NCI-H2196 treated with DMSO at 0.1 percent for 48 hours (cell line): ENCODE data around the gene ZC3H12A.

Source experiments
- DNase-seq: peaks from one replicate; lab custom pipeline; 2025; ENCODE audit not compliant: unreplicated experiment; lab: John Stamatoyannopoulos, UW

The ZC3H12A gene

DNA sequence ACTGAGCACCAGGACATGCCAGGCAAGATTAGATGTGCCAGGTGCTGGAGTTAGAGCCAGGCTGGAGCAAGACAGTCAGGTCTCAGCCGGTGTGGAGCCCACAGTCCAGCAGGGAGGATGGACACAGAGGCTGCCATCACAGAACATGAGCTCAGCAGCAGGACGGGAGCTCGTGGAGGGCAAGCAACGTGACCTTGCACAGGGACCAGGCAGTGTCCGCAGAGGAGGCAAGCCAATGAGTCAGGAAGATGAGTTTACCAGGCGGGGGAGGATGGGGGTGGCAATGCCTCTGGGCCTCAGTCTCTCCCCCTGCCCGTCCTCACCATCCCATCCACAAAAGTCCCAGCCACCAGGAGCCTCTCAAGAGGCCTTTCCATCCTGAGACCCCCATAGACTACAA lies 20.7 kb upstream of the ZC3H12A start:
- DNase-seq = no peak

- no peak for DNase-seq
Observed at GRCh38 chr1:37455516-37455915, 18.9 kb upstream of the ZC3H12A start.

DNA sequence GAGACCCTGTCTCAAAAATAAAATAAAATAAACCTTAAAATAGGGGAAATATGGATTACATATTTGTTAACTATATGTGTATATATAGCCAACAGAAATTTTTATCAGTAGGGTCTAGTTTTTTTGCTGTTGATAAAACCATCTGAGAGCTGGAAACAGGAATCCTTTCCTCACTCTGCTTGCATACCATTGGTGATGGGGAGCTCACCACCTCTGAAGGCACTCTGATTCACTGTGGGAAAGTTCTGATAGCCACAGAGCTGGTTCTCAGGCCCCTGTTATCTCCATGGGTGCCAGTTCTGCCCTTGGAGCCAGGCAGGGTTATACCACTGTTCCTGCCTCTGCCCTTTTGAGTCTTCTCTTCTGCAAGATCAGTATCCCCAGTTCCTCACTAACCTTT lies 17.8 kb upstream of the ZC3H12A start:
- no peak for DNase-seq

GRCh38 chr1:37458551-37458950 lies 15.8 kb upstream of the ZC3H12A start:
- DNase-seq = no peak

- no peak for DNase-seq
Observed at GRCh38 chr1:37461698-37462436, 12.5 kb upstream of the ZC3H12A start.

DNA sequence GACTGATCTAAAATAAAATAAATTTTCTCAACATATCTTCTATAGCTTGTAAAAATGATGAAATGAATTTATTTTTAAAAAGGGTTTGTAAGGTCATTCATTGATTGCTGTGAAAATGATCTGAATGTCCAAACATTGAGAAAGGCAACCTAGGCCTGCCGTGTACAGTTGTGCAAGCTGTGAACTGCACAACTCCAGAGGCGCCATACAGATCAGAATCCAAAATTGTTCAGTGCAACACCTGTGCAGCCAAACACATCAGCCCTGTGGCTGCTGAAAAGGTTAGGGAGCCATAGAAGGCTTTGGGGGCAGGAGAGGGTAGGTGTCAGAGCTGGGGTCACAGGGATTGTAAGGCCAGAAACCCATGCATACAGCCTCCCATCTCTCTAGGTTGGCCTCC lies 9.9 kb upstream of the ZC3H12A start:
- no peak for DNase-seq

GRCh38 chr1:37465593-37466517 lies 8.5 kb upstream of the ZC3H12A start:
- DNase-seq = no peak

DNA sequence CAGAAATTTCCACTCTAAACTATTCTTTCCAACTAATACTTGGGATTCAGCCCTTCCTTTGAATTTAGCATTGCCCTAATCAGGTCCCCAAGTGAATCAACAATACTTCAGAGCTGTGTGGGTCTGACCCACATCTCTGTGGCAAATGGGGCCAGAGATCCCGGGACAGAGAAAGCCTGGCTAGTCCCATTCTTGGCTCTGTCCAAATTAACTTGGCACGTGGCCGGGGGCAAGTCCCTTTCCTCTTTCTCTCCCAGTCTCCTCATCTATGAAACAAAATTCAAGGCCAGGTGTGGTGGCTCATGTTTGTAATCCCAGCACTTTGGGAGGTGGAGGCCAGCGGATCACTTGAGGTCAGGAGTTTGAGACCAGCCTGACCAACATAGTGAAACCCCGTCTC lies 6.3 kb upstream of the ZC3H12A start:
- no peak for DNase-seq

GRCh38 chr1:37469386-37469785 lies 5.0 kb upstream of the ZC3H12A start:
- DNase-seq = no peak

DNA sequence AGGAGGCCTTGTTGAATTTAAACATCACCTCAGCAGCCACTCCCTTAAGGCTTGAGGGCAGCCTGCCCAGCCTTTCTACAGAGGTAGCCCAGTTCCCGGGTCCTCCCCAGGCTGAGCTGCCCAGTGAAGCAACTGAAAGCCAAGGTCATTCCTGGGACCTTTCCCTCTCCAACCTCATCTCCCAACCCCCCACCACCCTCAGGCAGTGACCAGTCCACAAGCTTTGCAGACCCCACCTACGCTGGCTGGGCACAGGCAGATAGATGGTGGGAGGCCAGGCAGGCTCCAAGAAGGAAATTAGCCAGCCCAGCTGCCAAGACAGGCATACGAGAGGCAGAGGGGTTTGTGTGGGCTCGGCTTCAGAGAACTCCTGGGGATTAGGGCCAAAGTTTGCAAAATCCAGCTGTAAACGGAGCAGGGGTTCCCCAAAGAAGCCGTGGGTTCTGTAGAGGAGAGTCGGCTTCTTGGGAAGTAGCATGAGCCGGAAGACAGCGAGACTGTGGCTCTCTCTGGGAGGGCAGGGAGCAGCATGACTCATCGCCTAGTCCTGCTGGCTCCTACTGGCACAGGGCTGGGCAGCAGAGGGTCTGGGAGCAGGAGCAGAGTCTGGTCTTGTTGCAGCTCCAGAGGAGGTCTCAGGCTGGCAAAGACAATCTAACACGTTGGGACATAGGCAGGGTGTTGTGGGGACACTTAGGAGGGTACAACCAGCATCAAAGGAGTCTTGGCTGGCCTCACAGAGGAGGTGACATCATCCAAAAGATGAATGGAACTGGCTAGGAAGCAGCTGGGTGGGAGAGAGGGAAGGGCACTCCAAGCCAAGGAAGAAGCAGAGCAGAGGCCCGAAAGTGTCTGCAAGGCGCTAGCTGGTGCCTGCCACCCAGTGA lies 2.8 kb upstream of the ZC3H12A start:
- DNase-seq = peak; percentile 26

DNA sequence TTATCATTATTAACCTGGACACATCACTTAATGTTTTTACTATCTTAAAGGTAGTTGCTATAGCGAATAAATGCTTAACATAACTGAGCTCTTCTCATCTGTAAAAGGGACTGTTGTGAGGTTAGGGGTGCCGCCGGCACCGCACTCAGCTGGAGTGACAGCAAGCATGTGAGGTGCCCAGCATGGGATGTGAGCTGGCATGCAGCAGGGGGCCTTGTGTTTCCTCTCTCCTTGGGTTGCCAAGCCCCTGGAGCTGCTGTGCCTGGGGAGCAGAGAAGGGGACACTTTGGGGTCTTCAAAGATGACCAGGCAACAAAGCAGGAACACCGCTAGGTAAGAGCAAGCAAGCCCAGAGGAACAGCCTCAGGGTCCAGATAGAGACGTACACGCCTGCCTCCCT lies 2.1 kb upstream of the ZC3H12A start:
- DNase-seq = no peak

GRCh38 chr1:37472994-37473393 lies 1.4 kb upstream of the ZC3H12A start:
- no peak for DNase-seq

GRCh38 chr1:37473431-37474045 lies 842 bp upstream of the ZC3H12A start:
- DNase-seq = no peak

DNA sequence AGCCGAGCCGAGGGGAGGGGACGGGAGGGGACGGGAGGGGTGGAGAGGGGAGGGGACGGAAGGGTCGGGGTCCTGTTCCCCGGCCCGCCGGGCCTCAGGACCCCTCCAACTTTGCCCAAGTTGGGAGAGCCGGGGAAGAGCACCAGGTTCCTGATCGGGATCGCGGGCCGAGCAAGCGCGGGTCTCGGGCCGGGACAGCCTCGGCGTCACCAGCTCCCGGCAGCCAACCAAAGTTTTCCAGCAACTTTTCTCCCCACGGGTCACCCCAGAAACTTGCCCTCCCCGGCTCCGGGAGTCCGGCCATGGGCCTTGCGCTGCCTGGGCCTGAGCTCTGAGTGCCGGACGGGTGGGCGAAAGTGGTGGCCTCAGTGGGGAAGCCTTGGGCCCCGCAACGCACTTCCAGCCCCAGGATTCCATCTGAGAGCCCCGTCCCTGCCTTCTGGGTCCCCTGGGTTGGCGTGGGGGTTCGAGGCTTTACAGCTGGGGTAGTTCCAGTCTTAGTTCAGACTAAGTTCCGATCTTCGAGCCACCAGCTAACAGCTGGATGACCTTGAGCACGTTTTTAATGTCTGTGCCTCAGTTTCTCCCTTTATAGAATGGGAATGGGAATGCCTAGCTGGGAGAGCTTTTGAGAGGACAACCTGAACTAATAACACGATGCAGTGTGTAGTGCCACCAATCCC lies 458 bp downstream of the ZC3H12A start:
- DNase-seq = no peak

- DNase-seq = no peak
Observed at GRCh38 chr1:37475380-37476086, 1.2 kb downstream of the ZC3H12A start.

DNA sequence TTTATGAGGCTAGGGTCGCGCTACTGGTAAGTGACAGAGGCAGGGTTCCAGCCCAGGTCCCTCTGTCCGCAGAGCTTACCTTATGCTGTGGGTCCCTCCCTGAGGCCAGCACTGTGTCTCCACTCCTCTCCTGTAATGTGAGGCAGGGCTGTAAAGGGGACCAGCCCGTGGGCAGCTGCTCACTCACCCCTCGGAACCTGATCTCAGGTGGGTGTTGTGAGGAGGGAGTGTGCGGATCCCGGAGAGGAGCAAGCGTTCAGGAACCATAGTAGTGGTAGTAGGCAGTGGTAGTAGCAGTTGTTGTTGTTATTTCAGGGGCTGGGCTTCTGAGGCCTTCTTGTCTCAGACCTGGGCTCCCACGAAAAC lies 1.7 kb downstream of the ZC3H12A start:
- DNase-seq = no peak

- DNase-seq = no peak
Observed at GRCh38 chr1:37476460-37477197, 2.2 kb downstream of the ZC3H12A start.

DNA sequence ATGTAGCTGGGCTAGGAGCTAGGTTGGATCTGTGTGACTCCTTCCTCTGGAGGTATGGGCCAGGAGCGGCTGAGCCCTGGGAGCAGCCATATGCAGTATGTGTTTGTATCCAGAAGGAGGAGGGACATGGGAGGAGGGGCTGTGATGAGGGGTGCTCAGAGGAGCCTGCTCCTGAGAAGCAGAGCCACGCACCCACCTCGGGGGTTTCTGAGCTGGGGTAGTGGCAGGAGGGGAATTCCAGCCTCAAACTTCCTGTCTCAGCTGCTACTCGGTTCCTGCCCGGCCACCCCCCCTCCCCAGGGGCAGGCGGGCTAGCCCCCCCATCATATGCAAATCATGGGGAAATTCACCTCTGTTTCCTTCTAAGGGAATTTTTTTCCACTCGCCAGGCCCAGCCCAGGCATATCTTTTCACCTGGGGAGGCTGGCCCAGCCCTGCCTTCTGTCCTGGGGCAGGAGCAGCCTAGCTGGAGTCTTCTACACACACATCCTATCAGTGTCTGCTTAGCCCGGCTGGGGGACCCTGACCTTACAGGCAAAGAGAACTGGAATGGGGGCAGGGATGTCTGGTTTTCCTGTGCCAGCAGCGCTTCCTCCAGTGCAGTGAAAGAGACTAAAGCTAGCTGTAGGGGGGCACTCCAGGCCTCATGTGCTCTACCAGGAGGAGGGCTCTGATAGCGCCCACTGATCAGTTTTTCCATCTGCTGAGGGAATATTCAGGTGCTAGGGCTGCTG lies 3.0 kb downstream of the ZC3H12A start:
- no peak for DNase-seq
